Progenitor cell of endocrine pancreas (in vitro differentiated cells): ENCODE results near the gene ABLIM2. TPM values are rescaled to one million over a fixed set of nuclear protein-coding genes. Genes with fewer than 3 reads are reported as not detected.
A peak's percentile ranks its signal among the peaks of the same experiment; 100 is the strongest.

ENCODE experiments used
- DNase-seq: peaks from one replicate; pipeline ENCODE4 v3.0.0; 2021; ENCODE audit warnings: low spot score; ENCODE audit not compliant: unreplicated experiment
- H3K27ac Mint-ChIP-seq: 2 replicates; pipeline ENCODE4 v1.8.0; 2021; ENCODE audit warnings: mild to moderate bottlenecking, moderate library complexity, mixed read lengths
- H3K27me3 Mint-ChIP-seq: 2 replicates; pipeline ENCODE4 v1.8.0; 2021; ENCODE audit warnings: mixed read lengths
- H3K36me3 Mint-ChIP-seq: 2 replicates; pipeline ENCODE4 v1.8.0; 2022; ENCODE audit warnings: mixed read lengths; ENCODE audit not compliant: insufficient read depth
- H3K4me1 Mint-ChIP-seq: 2 replicates; pipeline ENCODE4 v1.8.0; 2021; ENCODE audit warnings: low read depth, mixed read lengths
- H3K4me3 Mint-ChIP-seq: 2 replicates; pipeline ENCODE4 v1.8.0; 2021; ENCODE audit warnings: low read depth, mild to moderate bottlenecking, moderate library complexity, mixed read lengths
- H3K9me3 Mint-ChIP-seq: 2 replicates; pipeline ENCODE4 v1.8.0; 2021; ENCODE audit warnings: low read depth, mixed read lengths
- total RNA-seq: library from RNA; stranded (reverse); gene quantifications from 2 replicates; pipeline ENCODE4 v1.2.1, GENCODE V29; 2021
- TF ChIP-seq, protein P1 (sequence below): fragments of 200-600 bp; sonication (generic); IDR thresholded peaks from one replicate; pipeline ENCODE4 v1.5.0; 2021; ENCODE audit warnings: antibody characterized with exemption, mild to moderate bottlenecking; ENCODE audit not compliant: unreplicated experiment

ABLIM2 gene
- total RNA-seq, 1 donor from 2014 or later, result 5.7 TPM

DNA sequence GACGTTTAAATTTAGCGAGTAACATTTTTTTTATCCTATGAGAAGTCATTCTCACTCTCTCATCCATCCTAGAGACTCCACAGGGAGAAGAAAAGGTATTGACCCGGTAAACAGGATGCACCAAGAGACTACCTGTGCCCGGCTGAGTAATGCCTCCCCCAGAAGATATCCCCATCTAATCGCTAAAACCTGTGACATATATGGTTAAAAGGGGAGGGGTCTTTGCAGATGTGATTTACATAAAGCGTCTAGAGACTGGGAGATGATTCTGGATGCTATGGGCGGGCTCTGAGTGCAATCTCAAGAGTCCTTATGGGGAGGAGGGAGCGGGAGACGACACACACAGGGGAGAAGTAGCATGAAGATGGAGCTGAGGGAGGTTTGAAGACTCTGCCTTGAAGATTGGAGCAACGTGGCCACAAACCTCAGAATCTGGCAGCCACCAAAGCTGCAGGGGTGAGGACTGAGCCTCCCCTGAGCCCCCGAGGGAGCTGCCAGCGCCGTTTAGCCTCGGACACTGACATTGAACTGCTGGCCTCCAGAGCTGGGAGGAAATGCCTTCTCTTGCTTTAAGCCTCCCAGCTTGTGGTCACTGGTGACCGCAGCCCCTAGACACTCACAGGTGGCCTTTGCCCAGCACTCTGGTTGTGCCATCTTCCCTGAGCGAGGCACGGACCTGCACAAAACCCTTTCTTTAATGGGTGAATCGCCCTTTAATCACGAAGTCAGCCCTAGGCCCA, 11.2 kb downstream of the ABLIM2 start:
- Mint-ChIP-seq H3K27ac (no peak overlapping the region), H3K9me3 (no peaks in the 10 kb centered on the region), H3K27me3 (peaks cover 15% of the 10 kb centered on the region), H3K4me1 (peaks cover 20% of the 10 kb centered on the region), H3K36me3 (no peaks in the 10 kb centered on the region), H3K4me3 (no peak overlapping the region)
- TF ChIP-seq, protein P1, sequence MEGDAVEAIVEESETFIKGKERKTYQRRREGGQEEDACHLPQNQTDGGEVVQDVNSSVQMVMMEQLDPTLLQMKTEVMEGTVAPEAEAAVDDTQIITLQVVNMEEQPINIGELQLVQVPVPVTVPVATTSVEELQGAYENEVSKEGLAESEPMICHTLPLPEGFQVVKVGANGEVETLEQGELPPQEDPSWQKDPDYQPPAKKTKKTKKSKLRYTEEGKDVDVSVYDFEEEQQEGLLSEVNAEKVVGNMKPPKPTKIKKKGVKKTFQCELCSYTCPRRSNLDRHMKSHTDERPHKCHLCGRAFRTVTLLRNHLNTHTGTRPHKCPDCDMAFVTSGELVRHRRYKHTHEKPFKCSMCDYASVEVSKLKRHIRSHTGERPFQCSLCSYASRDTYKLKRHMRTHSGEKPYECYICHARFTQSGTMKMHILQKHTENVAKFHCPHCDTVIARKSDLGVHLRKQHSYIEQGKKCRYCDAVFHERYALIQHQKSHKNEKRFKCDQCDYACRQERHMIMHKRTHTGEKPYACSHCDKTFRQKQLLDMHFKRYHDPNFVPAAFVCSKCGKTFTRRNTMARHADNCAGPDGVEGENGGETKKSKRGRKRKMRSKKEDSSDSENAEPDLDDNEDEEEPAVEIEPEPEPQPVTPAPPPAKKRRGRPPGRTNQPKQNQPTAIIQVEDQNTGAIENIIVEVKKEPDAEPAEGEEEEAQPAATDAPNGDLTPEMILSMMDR, result no peak
- DNase-seq, result no peak

DNA sequence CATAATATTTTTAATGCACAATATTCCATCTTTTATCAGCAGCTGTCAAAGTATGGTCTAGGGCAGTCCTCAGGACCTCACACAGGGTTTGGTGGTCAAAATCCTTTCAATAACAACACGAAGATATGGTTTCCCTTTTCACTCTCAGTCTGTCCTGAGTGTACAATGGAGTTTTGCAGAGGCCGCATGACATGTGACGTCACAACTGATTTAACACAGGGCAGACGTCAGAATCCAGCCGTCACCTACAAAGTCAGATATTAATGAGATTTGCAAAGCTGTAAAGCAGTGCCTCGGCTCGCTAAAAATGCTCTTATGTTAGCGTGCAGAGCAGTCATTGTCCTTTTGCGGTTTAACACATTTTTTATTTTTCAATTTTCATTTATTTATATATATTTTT, 12.5 kb downstream of the ABLIM2 start:
- Mint-ChIP-seq H3K4me1 (peaks cover 21% of the 10 kb centered on the region), H3K27ac (no peak overlapping the region), H3K27me3 (peaks cover 18% of the 10 kb centered on the region), H3K36me3 (no peaks in the 10 kb centered on the region), H3K9me3 (no peaks in the 10 kb centered on the region), H3K4me3 (no peak overlapping the region)
- TF ChIP-seq, protein P1, result no peak
- no peak for DNase-seq

DNA sequence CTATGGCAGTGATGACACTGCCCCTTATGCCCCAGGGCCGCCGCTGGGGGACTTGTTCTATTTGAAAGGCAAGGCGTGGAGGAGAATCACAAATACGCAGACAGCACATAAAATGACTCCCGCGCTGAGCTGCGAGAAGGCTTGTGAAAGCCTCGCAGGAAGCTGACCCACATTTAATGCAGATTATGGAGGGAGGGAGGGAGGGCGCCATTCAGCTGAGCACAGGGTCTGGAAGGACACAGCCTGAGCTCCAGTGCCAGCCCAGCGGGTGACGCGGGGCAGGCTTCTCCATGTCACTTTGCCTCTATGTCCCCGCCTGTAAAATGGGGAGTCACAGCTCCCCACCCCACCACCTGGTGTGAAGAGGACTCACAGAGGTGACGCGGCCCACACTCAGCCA, 14.3 kb downstream of the ABLIM2 start:
- Mint-ChIP-seq H3K27me3 (peaks cover 12% of the 10 kb centered on the region), H3K27ac (peak overlapping the region; percentile 94), H3K9me3 (peaks cover 3% of the 10 kb centered on the region), H3K36me3 (no peaks in the 10 kb centered on the region), H3K4me3 (no peak overlapping the region), H3K4me1 (peaks cover 23% of the 10 kb centered on the region)
- no peak for DNase-seq
- TF ChIP-seq, protein P1, result no peak

DNA sequence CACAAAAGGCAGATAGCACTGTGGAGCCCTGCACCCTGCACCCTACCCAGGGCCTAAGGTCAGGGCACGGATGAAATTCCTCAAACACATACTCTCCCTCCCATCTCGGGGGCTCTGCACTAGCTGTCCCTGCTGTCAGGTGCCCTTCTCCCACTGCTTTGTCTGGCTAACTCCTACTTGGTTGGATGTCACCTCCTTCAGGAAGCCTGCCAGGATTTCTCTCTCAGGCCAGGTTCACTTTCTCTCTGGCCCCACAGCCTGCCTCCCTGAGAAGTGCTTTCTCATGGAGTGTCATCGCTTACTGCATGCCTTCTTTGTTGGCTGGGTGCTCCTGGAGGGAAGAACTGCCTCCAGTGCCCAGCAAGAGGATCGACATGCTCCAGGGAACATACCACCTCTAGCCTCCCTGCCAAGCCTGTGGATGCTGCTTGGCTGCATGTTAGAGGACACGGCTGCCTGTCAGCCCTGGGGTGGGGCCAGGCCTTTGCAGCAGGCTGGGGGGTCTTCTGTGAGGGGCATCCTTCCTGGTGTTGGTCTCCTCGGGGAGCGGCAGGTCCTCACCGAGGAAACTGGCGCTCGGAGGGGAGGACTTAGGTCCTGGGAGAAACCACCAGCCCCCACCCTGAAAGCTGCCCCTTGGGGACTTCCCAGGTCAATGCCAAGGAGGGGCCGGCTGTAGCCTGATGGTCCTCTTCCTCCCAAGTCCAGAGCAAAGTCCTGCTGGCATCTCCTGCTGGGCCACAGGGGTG, 15.0 kb downstream of the ABLIM2 start:
- Mint-ChIP-seq H3K36me3 (peaks cover under 1% of the 10 kb centered on the region), H3K27ac (peak overlapping the region; percentile 69), H3K4me1 (peaks cover 23% of the 10 kb centered on the region), H3K27me3 (peaks cover 12% of the 10 kb centered on the region), H3K9me3 (peaks cover 7% of the 10 kb centered on the region), H3K4me3 (no peak overlapping the region)
- TF ChIP-seq, protein P1, result no peak
- no peak for DNase-seq

DNA sequence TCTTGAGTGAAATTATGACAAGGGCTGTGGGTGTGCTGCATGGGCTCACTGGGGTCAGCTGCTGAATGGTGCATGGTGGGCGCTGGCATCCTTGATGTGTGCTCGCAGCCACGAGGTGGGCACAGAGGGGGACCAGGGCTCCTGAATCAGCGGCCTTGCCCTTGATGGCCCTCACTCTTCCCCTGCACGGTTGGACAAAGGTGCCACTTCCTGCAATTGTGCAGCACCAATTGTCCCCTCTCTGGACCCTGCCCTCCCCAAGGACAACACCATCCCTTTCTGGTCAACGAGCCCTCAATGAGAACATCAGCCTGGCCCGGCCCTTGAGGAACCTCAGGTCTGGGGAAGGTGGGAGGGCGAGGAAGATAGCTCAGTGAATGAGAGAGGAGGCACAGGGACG, 16.1 kb downstream of the ABLIM2 start:
- Mint-ChIP-seq H3K36me3 (peaks cover 3% of the 10 kb centered on the region), H3K27ac (no peak overlapping the region), H3K4me1 (peaks cover 23% of the 10 kb centered on the region), H3K27me3 (peaks cover 9% of the 10 kb centered on the region), H3K4me3 (no peak overlapping the region), H3K9me3 (peaks cover 11% of the 10 kb centered on the region)
- TF ChIP-seq, protein P1, result no peak
- no peak for DNase-seq
